Sigmoid colon (tissue), 4 donors: ENCODE data around the gene DEFB131A.
"Not testable (repeated sequence)": the region's sequence is repeated elsewhere in the genome, so short reads cannot be mapped to it uniquely, and the experiment has no call there.

ENCODE experiments used
- CTCF ChIP-seq, 4 experiments: fragments of 450-650 bp in 3 of 4; fragments of 200-600 bp in 1 of 4; IDR thresholded peaks; one replicate each; pipeline ENCODE4 v1.5.1; 2016 to 2019; ENCODE audit warnings: antibody characterized with exemption in 4 of 4, mild to moderate bottlenecking in 3 of 4, moderate library complexity in 2 of 4
- EP300 ChIP-seq, 4 donors: sonication (generic); formaldehyde crosslinking; IDR thresholded peaks; one replicate each; pipeline ENCODE4 v1.6.1; 2017; ENCODE audit warnings: antibody characterized with exemption in 4 of 4
- POLR2A ChIP-seq, 2 donors: fragments of 450-650 bp; IDR thresholded peaks; one replicate each; pipeline ENCODE4 v1.6.1; 2016; ENCODE audit warnings: antibody characterized with exemption in 2 of 2, mild to moderate bottlenecking in 2 of 2, moderate library complexity in 2 of 2
- POLR2AphosphoS5 ChIP-seq, 4 donors: sonication (generic); formaldehyde crosslinking; IDR thresholded peaks; one replicate each; pipeline ENCODE4 v1.6.1; 2017; ENCODE audit warnings: antibody characterized with exemption in 4 of 4

- not testable (repeated sequence) for TF ChIP-seq CTCF, POLR2A, EP300, POLR2AphosphoS5 (IDR thresholded peaks at IDR 0.05)
Measured at GRCh38 chr4:9452251-9452650, 8.0 kb downstream of the DEFB131A start.
